GM06990 (cell line): Measurements from ENCODE around the gene HSD17B11.

Experiments
- DNase-seq: peaks from one replicate; pipeline ENCODE4 v3.0.0-alpha.2; 2011; ENCODE audit not compliant: insufficient read length; ENCODE audit errors: extremely low read depth
- H3K27me3 ChIP-seq: replicated peaks from 2 replicates; pipeline ENCODE4 v1.6.0; 2011; ENCODE audit warnings: low read length; ENCODE audit not compliant: control insufficient read depth, insufficient read depth
- H3K36me3 ChIP-seq: 2 replicates; pipeline ENCODE4 v1.5.1; 2011; ENCODE audit warnings: low read length; ENCODE audit not compliant: control insufficient read depth, insufficient read depth
- H3K4me3 ChIP-seq: replicated peaks from 2 replicates; pipeline ENCODE4 v1.5.1; 2011; ENCODE audit warnings: low read depth, mild to moderate bottlenecking, control low read depth, low read length
- TF ChIP-seq, protein P1 (sequence below): IDR thresholded peaks from 2 replicates; pipeline ENCODE4 v1.5.1; 2011; ENCODE audit warnings: low read length, control low read depth, mild to moderate bottlenecking, inconsistent platforms; ENCODE audit not compliant: insufficient read depth, poor library complexity, severe bottlenecking

Gene HSD17B11

DNA sequence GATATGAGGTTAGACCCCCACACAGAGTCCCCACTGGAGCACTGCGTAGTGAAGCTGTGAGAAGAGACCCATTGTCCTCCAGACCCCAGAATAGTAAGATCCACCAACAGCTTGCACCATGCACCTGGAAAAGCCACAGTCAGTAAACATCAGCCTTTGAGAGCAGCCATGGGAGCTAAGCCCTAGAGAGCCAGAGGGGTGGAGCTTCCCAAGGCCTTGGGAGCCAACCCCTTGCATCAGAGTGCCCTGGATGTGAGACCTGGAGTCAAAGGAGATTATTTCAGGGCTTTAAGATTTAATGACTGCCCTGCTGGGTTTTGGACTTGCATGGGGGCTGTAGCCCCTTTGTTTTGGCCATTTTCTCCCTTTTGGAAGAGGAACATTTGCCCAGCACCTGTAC is 104.0 kb downstream of the HSD17B11 start:
- TF ChIP-seq, protein P1, sequence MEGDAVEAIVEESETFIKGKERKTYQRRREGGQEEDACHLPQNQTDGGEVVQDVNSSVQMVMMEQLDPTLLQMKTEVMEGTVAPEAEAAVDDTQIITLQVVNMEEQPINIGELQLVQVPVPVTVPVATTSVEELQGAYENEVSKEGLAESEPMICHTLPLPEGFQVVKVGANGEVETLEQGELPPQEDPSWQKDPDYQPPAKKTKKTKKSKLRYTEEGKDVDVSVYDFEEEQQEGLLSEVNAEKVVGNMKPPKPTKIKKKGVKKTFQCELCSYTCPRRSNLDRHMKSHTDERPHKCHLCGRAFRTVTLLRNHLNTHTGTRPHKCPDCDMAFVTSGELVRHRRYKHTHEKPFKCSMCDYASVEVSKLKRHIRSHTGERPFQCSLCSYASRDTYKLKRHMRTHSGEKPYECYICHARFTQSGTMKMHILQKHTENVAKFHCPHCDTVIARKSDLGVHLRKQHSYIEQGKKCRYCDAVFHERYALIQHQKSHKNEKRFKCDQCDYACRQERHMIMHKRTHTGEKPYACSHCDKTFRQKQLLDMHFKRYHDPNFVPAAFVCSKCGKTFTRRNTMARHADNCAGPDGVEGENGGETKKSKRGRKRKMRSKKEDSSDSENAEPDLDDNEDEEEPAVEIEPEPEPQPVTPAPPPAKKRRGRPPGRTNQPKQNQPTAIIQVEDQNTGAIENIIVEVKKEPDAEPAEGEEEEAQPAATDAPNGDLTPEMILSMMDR, result no peak
- H3K27me3 ChIP-seq, result no peaks in the 10 kb centered on the region
- no peak overlapping the region for H3K4me3 ChIP-seq
- DNase-seq, result no peak
- H3K36me3 ChIP-seq, result no peaks in the 10 kb centered on the region
